Measurements from ENCODE around the gene TBKBP1. TPM values are rescaled to one million over a fixed set of nuclear protein-coding genes. Genes with fewer than 3 reads are reported as not detected.

Gene TBKBP1
- total and polyA plus RNA-seq, 9 of the 15 experiments (the other 6 are each of a cell fraction or from before 2014, with no cell fraction given) = 0.03 to 15.6 (median 6.8) TPM

DNA sequence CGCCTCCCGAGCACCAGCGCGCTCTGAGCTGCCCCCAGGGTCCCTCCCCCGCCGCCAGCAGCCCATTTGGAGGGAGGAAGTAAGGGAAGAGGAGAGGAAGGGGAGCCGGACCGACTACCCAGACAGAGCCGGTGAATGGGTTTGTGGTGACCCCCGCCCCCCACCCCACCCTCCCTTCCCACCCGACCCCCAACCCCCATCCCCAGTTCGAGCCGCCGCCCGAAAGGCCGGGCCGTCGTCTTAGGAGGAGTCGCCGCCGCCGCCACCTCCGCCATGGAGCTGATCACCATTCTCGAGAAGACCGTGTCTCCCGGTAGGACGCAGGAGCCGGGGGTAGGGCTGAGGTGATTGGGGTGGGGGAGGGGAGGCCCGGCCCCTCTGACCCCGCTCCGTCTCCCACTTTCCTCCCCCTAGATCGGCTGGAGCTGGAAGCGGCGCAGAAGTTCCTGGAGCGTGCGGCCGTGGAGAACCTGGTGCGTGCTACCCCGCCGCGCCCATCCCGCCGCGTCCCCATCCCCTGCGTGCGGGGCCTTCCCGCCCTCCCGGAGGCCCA is 43.9 kb upstream of the TBKBP1 start:
- BruUV-seq (replicated peaks) = no TSS peak
- H3K79me2 ChIP-seq (ENCODE audit: control insufficient read depth, insufficient read depth, low read length) = peaks cover 61% of the 10 kb centered on the region
- H3K27me3 ChIP-seq (ENCODE audit: control insufficient read depth in 2 of 2, insufficient read depth in 2 of 2, low read length in 2 of 2) = no peaks in the 10 kb centered on the region
- FAIRE-seq = no peak
- peak in 1 of 4 experiments; percentile 72 for DNase-seq (ENCODE audit: extremely low read depth in 1 of 4, low spot score in 3 of 4)
- 0% methylated on average over 4 of the region's 48 CpGs for WGBS (ENCODE audit: insufficient coverage, low coverage, missing lambda C conversion rate)
- H3K9me1 ChIP-seq (ENCODE audit: control insufficient read depth, insufficient read depth, low read length) = no peaks in the 10 kb centered on the region
- ATAC-seq = peak; percentile 8
- ChIA-PET CTCF (ENCODE audit: low intra/inter-chr PET ratio) (no interaction called here), POLR2A (interaction anchor here (0.5 to 3.4 kb wide), 14 partner anchors 8 to 425 kb away, joined by 3 to 35 read pairs (median 4); partner anchors contain the start of gene SCRN2)
- peak overlapping the region; percentile 86 for H3K4me3 ChIP-seq
- H2AFZ ChIP-seq (ENCODE audit: low read depth, low read length) = peak overlapping the region; percentile 59
- H3K36me3 ChIP-seq (ENCODE audit: control insufficient read depth, insufficient read depth, low read length) = peaks cover 44% of the 10 kb centered on the region
- intact Hi-C loops (cut with micrococcal nuclease) = no loop called here
- no peaks in the 10 kb centered on the region for H3K9me3 ChIP-seq (replicated peaks; ENCODE audit: control insufficient read depth, insufficient read depth, low read depth, low read length)
- peak overlapping the region; percentile 78 for H3K27ac ChIP-seq (ENCODE audit: extremely low read depth, low read depth, low read length)
- in situ Hi-C loops (cut with MboI) = no loop called here
- peak overlapping the region; percentile 67 to 93; a peak in 3 of 4 replicates for H3K9ac ChIP-seq (ENCODE audit: insufficient read depth in 1 of 2, low read depth in 2 of 2, low read length in 2 of 2)
- H3K4me1 ChIP-seq (replicated peaks in 1 of 2; ENCODE audit: control insufficient read depth in 2 of 2, insufficient read depth in 2 of 2, low read length in 2 of 2) = peaks cover 13 to 30% of the 10 kb centered on the region in 2 experiments
- peaks cover 6% of the 10 kb centered on the region; the same call in 1 of the 2 replicates for H4K20me1 ChIP-seq (replicated peaks; ENCODE audit: control insufficient read depth, insufficient read depth, low read length)
- peak overlapping the region; percentile 98; the same call in 1 of the 2 replicates for H3K4me2 ChIP-seq (ENCODE audit: insufficient read depth, low read length)
- 0 out of 2 replicates have a peak, but pooled peaks have one; percentile 10 for TF ChIP-seq NFRKB (IDR thresholded peaks at IDR 0.05; ENCODE audit: low read depth)
- 0 out of 2 replicates have a peak, but pooled peaks have one; percentile 69 for TF ChIP-seq TAF7 (tag; IDR thresholded peaks at IDR 0.05)
- peak; percentile 1 for TF ChIP-seq RBM22 (IDR thresholded peaks at IDR 0.05; ENCODE audit: low read depth, low read length, poor library complexity, severe bottlenecking)
- peak; percentile 93 for TF ChIP-seq ZBTB7A (IDR thresholded peaks at IDR 0.05; ENCODE audit: borderline replicate concordance, control insufficient read depth, low read depth, low read length)
- no peak for TF ChIP-seq SMARCA4 (IDR thresholded peaks at IDR 0.05)
- no peak for TF ChIP-seq ZNF224 (CRISPR knock-in tag; IDR thresholded peaks at IDR 0.05)
- peak; percentile 59 for TF ChIP-seq SMAD1 (IDR thresholded peaks at IDR 0.05; ENCODE audit: low read depth, low read length, partially characterized antibody)
- TF ChIP-seq YY1 (IDR thresholded peaks at IDR 0.05; ENCODE audit: borderline replicate concordance in 1 of 3, control insufficient read depth in 1 of 3, extremely low read depth in 1 of 3, insufficient read depth in 3 of 3, insufficient read length in 1 of 3, insufficient replicate concordance in 2 of 3, low read depth in 1 of 3, low read length in 2 of 3) = peak in 1 of 3 experiments; percentile 36
- peak; percentile 86 for TF ChIP-seq RBFOX2 (IDR thresholded peaks at IDR 0.05; ENCODE audit: low read depth, low read length)
- TF ChIP-seq ZNF143 (CRISPR knock-in tag; IDR thresholded peaks at IDR 0.05) = no peak; the same call in 1 of the 2 replicates
- peak; percentile 36 for TF ChIP-seq PML (IDR thresholded peaks at IDR 0.05; ENCODE audit: low read length)
- TF ChIP-seq ZNF384 (IDR thresholded peaks at IDR 0.05; ENCODE audit: low read depth, low read length) = no peak
- peak; percentile 34 for TF ChIP-seq RBBP5 (IDR thresholded peaks at IDR 0.05; ENCODE audit: borderline replicate concordance, insufficient read depth, low read length, poor library complexity, severe bottlenecking)
- TF ChIP-seq, protein P1, sequence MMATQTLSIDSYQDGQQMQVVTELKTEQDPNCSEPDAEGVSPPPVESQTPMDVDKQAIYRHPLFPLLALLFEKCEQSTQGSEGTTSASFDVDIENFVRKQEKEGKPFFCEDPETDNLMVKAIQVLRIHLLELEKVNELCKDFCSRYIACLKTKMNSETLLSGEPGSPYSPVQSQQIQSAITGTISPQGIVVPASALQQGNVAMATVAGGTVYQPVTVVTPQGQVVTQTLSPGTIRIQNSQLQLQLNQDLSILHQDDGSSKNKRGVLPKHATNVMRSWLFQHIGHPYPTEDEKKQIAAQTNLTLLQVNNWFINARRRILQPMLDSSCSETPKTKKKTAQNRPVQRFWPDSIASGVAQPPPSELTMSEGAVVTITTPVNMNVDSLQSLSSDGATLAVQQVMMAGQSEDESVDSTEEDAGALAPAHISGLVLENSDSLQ (IDR thresholded peaks at IDR 0.05) = no peak
- TF ChIP-seq PHF8 (IDR thresholded peaks at IDR 0.05; ENCODE audit: borderline replicate concordance, low read length) = peak; percentile 73; the same call in 1 of the 2 replicates
- no peak for TF ChIP-seq HLTF (IDR thresholded peaks at IDR 0.05)
- no peak for TF ChIP-seq RCOR1 (IDR thresholded peaks at IDR 0.05; ENCODE audit: borderline replicate concordance in 1 of 2, low read depth in 2 of 2, low read length in 2 of 2)
- peak; percentile 82; the same call in 1 of the 2 replicates for TF ChIP-seq RB1 (IDR thresholded peaks at IDR 0.05; ENCODE audit: low read depth)
- TF ChIP-seq, protein P2, sequence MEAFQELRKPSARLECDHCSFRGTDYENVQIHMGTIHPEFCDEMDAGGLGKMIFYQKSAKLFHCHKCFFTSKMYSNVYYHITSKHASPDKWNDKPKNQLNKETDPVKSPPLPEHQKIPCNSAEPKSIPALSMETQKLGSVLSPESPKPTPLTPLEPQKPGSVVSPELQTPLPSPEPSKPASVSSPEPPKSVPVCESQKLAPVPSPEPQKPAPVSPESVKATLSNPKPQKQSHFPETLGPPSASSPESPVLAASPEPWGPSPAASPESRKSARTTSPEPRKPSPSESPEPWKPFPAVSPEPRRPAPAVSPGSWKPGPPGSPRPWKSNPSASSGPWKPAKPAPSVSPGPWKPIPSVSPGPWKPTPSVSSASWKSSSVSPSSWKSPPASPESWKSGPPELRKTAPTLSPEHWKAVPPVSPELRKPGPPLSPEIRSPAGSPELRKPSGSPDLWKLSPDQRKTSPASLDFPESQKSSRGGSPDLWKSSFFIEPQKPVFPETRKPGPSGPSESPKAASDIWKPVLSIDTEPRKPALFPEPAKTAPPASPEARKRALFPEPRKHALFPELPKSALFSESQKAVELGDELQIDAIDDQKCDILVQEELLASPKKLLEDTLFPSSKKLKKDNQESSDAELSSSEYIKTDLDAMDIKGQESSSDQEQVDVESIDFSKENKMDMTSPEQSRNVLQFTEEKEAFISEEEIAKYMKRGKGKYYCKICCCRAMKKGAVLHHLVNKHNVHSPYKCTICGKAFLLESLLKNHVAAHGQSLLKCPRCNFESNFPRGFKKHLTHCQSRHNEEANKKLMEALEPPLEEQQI (IDR thresholded peaks at IDR 0.05) = 0 out of 2 replicates have a peak, but pooled peaks have one; percentile 53
